GM12864 (cell line): ENCODE measurements around the gene LMO3.

ENCODE experiments used
- DNase-seq: peaks from one replicate; pipeline ENCODE4 v3.0.0-alpha.2; 2011; ENCODE audit warnings: low read depth
- H3K4me3 ChIP-seq: 2 replicates; pipeline ENCODE4 v1.5.1; 2011; ENCODE audit warnings: mild to moderate bottlenecking, low read depth, low read length, control low read depth
- TF ChIP-seq, protein P1 (sequence below): IDR thresholded peaks from 2 replicates; pipeline ENCODE4 v1.5.1; 2011; ENCODE audit warnings: low read depth, mild to moderate bottlenecking, moderate library complexity, low read length, control low read depth, inconsistent platforms; ENCODE audit errors: missing control alignments

Gene LMO3

DNA sequence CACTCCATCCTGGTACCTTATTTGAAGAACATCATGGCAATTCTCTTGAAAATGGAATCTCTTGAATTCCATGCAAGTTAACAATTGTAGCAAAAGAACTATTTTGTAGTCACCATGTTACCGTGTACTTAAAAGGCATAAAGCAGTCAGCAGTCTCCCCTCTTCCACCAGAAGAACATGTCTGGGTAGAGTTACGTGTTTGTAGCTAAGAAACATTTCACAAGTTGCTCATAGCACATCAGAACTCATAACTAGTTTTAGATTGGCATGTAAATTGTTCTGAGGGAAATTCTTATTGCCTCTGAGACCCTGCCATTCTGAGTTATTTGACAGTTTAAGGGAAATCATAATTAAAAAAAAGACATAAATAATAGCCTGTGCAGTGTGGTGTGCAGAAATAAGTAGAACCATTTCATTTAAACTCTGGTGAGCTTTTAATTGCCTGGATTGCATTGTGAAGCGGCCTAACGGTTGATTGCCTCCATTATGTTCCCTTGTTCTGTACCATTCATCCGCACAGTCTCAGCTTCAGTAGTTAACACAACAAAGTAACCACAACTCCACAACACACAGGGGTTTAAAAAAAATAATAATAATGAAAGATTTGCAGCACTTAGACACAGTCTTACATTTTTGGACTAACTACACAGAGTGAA, 2.6 kb downstream of the LMO3 start:
- TF ChIP-seq, protein P1, sequence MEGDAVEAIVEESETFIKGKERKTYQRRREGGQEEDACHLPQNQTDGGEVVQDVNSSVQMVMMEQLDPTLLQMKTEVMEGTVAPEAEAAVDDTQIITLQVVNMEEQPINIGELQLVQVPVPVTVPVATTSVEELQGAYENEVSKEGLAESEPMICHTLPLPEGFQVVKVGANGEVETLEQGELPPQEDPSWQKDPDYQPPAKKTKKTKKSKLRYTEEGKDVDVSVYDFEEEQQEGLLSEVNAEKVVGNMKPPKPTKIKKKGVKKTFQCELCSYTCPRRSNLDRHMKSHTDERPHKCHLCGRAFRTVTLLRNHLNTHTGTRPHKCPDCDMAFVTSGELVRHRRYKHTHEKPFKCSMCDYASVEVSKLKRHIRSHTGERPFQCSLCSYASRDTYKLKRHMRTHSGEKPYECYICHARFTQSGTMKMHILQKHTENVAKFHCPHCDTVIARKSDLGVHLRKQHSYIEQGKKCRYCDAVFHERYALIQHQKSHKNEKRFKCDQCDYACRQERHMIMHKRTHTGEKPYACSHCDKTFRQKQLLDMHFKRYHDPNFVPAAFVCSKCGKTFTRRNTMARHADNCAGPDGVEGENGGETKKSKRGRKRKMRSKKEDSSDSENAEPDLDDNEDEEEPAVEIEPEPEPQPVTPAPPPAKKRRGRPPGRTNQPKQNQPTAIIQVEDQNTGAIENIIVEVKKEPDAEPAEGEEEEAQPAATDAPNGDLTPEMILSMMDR: no peak
- DNase-seq: no peak
- H3K4me3 ChIP-seq: no peak overlapping the region

DNA sequence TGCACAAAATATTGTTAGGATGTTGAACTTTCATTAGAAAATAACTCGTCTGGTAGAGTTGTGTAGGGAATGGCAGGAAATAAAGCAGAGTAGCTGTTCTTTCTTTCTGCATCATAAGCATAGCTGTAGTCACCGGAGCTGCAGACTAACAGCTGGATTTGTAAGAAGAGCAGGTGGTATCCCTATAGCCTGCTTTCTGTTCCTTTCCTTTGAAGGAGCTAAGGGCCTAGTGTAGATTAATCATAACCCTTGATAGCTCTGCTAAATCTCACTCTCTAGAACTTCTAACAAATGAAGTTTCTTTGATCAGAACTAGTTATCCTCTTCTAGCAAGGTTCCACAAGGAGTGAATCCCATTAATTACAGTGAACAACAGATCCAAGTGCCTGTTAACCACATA, 3.5 kb downstream of the LMO3 start:
- no peak overlapping the region for H3K4me3 ChIP-seq
- TF ChIP-seq, protein P1: no peak
- DNase-seq: no peak

DNA sequence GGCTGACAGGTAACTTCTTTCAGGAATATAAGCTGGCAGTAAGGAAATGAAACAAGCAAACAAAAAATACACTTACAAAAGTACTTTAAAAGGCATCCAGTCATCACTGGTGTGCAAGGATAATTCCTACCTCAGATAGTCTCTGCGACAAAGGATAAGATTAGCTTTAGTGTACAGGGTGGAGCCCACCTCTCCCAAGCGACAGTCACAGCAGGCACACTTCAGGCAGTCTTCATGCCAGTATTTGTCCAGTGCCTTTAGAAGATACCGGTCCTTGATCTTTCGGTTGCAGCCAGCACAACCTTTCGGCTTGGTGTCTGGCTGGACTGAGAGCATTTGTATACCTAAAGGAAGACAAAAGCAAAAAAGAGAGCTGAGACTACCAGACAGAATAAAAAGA, 5.4 kb downstream of the LMO3 start:
- TF ChIP-seq, protein P1: no peak
- H3K4me3 ChIP-seq: no peak overlapping the region
- no peak for DNase-seq

DNA sequence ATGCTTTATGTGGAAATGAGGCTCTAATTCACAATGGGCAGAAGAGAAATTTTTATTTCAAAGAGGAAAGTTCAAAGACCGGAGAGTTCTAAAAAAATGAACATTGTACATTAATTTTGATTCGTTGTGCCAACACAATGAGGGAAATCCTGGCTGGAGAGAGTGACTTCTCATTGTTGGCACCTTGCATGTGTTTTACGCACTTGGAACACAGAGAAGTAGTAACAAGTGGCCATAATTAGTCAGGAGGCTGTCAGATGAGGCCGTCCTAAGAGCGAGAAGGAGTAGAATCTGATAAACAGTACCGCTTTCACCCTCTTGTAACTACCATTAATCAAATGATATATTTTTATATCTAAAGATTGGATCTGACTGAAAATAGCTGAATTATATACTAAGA, 6.9 kb downstream of the LMO3 start:
- H3K4me3 ChIP-seq: no peak overlapping the region
- TF ChIP-seq, protein P1: no peak
- no peak for DNase-seq

DNA sequence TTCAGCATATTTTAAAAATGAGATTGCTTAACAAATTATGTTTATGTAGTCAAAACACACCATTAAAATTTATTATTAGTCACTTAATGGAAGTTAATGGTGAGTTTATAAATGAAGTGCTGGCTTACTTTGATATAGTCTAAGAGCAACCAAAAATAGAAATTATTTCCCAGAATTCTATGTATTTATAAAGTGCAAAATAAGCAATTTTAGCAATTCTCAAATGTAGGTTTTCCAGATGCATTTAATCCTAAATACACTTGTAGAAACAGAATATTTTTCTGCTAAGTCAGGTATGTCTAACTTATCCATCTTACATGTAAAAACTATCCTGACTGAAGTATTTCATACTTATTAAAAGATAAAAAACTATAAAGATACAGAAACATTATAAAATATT, 11.2 kb downstream of the LMO3 start:
- DNase-seq: no peak
- H3K4me3 ChIP-seq: no peak overlapping the region
- TF ChIP-seq, protein P1: no peak

DNA sequence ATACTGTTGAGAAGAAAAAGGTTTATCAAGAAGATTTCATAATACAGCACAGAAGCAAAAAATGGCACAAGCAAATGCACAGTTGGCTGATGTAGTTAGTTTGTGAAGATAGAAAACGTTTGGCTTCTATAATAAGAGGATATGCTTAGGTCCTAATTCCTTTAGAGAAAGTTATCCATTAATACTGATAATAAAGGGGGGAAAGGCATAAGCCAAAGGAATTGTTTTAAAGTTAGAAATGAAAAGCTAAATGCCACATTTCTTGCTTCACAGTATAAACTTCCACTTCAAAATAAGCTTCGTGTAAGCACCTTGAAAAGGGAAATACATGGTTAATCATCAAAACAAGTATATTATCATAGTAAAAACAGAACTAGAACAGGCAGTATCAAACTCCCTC, 12.4 kb downstream of the LMO3 start:
- no peak overlapping the region for H3K4me3 ChIP-seq
- DNase-seq: no peak
- TF ChIP-seq, protein P1: no peak

DNA sequence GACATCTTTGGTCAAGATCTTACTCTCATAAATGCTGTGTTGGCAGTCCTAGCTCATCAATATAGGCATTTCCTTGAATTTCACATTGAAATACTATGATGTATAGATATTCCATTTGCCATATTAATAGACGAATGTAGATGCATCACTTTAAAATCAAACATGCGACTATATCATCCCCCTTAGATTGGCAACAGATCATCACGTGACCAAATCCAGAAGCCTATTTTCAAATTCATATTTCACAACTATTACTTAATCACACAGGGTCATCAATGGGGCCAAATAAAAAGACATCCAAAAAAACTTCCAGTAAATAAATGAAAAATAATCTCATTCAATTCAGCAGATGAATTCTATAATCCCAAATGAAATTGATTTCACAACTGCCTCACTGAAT, 15.3 kb downstream of the LMO3 start:
- DNase-seq: no peak
- TF ChIP-seq, protein P1: no peak
- no peak overlapping the region for H3K4me3 ChIP-seq
